NCI-H748 treated with DMSO at 0.1 percent for 48 hours (cell line): ENCODE results near the gene ABAT.
"Not testable (repeated sequence)": the region's sequence is repeated elsewhere in the genome, so short reads cannot be mapped to it uniquely, and the experiment has no call there.

Experiments used
- DNase-seq: peaks from one replicate; lab custom pipeline; 2025; lab: John Stamatoyannopoulos, UW

Gene ABAT

DNA sequence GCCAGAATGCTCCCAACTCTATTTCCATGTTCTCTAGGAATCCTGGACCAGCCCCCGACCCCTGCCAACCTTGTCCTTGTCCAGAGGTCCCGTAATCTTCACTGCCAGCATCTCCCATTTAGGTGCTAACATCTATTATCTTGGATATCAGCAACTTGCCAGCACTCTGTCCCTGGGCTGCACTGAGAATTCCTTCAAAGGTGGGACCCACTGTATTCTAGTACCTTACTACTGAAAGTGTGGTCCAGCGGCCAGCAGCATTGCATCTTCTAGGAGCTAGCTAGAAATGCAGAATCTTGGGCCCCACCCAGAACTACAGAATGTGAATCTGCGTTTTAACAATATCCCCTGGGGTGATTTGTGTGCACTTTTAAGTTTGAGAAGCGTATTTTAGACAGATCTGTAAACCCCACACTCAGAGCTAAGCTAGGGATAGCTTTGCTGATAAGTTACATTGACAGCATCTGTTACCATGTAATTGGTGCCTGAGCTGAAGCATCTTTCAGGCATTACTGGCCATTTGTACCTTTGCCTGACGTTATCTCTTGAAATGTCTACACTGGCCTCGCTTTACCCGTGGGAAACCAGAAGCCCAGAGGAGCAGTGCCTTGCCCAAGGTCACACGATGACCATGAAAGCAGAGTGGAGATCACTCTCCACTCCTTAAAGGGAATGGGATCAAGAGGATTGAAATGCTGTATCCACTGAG is 8.3 kb downstream of the ABAT start:
- no peak for DNase-seq

DNA sequence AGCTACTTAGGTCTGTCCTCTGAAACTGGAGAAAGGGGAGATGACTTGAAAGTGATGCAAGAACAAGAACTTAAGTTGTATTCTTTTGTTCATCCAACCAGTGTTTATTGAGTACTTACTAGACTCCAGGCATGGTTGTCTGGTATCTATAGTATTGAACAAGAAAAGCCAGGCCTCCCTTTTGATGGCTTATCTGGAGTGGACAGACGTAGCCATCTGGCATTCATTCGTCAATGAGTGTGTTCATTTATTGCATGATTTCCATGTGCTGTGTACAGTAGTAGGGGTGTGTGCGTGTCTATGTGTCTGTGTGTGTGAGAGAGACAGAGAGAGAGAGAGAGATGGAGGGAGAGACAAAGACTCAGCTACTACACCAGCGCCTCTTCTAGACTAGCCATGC is 9.2 kb downstream of the ABAT start:
- no peak for DNase-seq

GRCh38 chr16:8685617-8686016 is 11.2 kb downstream of the ABAT start:
- no peak for DNase-seq

DNA sequence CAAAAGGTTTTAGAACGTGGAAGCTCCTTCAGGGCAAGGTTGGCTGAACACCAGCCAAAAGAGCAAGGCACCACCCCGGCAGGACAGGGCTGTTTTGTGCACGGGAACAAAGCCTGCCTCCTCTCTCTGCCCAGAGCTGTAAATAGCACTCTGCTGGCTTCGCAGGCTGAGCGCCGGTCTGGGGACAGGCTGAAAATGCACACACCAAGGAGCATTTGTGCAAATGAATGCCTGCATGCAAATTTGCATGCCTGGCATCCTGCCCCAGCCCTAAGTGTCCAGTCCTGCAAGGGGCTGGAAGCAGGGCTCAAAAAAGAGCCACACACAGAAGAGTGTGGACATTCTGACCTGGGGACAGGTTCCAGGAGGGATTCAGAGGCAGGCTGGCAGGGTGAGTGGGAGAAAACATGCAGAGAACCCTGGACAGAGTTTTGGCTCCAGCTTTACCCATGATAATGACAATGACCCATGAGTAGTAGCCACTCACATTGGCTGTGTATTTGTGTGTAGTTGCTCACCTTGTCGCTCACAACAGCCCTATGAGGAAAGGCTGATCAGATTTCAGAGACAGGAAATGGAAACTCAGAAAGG is 11.7 kb downstream of the ABAT start:
- DNase-seq, result no peak

DNA sequence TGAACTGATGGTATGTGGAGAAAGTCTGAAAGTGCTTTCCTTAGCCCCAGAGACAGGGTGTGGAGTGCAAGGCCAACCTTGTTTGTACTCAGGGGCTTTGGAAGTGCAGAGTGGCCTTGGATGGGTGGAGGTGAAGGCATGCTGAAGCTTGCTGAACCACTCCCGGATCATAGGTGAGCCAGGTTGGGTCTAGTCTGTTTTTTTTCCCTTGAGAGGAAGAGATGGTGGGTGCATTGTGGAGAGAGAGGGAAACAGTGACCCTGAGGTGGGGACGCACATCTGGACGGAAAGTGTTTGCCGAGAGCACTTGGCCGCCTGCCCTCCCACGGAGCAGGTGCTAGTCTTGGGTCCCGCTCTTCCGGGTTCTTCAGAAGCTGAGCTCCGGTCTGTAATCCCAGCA is 12.5 kb downstream of the ABAT start:
- no peak for DNase-seq

DNA sequence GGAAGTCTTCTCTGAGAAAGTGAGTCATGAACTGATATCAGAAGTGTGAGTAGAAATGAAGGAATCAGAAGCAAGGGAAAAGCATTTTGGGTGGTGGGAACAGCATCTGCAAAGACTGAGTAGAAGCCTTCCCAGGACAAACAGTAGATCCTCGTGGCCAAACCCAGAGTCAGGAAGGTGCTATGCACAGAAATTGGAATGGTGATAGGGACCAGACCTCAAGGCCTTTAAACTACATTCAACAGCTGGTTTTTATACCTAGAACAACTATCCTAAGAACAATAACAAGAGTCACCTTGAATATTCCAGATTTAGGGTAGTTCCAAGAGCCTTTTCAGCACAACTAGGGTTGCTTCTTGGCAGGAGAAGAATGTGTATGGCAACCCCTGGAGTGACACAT is 15.3 kb downstream of the ABAT start:
- DNase-seq, result no peak

- no peak for DNase-seq
These were observed 17.3 kb downstream of the ABAT start for GRCh38 chr16:8691728-8692127.

GRCh38 chr16:8694795-8695728 is 20.6 kb downstream of the ABAT start:
- DNase-seq, result no peak

GRCh38 chr16:8696880-8697279 is 22.5 kb downstream of the ABAT start:
- no peak for DNase-seq

- no peak for DNase-seq
These were observed 23.5 kb downstream of the ABAT start for GRCh38 chr16:8697965-8698364.

DNA sequence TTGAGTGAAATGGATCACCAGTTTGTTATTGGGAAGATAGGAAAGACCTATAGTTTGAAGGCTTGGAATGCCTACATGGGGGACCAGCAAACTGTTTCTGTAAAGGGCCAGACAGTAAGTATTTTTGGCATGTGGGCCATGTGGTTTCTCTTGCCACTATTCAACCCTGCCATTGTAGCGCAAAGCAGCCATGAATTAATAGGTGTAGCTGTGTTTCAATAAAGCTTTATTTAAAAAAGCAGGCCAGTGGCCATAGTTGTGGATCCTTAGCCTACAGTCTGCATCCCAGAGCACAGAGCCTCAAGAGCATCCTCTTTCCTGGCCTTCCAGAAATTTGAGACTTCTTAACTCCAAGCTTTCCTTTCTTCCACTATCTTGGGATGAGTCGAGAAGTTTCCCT is 29.3 kb downstream of the ABAT start:
- DNase-seq, result no peak

GRCh38 chr16:8704098-8704497 is 29.7 kb downstream of the ABAT start:
- no peak for DNase-seq

- DNase-seq, result not testable (repeated sequence)
These were observed 30.8 kb downstream of the ABAT start for GRCh38 chr16:8705100-8705822.

DNA sequence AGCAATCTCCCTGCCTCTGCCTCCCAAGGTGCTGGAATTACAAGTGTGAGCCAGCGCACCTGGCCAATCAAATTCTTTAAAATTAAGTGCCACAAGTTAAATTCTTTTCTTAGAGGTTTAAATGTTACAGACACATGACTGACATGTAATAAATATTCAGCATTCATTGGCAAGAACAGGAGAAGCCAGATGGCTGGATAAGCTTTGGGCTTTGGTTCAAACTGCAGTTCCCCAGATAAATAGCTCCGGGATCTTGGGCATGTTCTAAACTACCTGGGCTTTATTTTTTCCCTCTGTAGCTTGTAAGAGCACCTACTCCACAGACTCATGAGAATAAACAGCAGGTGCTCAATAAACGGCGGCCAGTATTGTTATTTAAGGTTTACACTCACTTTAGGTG is 34.1 kb downstream of the ABAT start:
- DNase-seq, result no peak

DNA sequence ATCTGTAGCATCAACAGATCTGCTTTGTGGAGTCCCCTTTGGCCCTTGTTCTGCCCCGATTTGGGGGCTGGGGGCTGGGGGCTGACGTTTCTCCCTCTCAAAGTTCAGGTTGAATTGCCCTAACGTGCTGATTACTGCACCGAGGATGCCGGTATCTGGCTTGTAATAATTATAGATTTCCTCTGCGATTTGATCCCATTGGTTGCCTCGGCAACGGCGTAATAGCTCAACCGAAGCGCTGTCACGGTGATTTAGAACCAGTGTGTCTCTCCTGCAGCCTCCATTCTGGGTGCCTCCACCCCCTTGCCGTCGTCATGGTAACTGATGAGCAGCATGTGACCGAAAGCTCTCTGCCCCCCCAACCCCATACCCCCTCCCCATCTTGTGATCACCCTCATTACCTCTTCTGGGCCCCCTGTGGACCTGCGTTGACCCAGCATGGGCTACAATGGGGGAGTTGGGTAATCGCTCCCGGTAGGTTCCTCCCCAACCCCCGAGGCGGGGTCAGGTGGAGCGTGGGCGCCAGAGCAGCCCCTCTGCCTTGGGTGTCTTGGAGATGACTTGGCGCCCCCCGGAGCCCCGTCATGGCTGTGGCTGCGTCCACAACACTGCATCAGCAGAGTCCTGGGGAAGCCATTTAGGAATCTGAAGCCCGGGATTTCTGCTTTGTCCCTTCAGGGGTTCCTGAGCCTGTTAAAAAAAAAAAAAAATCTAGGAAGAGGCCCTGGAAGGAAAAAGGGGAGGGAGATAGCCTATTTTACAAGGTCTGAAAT is 38.4 kb downstream of the ABAT start:
- DNase-seq, result peak; percentile 68

- no peak for DNase-seq
These were observed 39.3 kb downstream of the ABAT start for GRCh38 chr16:8713635-8714172.

- no peak for DNase-seq
These were observed 39.8 kb downstream of the ABAT start for GRCh38 chr16:8714174-8714573.

GRCh38 chr16:8714807-8715206 is 40.4 kb downstream of the ABAT start:
- no peak for DNase-seq

DNA sequence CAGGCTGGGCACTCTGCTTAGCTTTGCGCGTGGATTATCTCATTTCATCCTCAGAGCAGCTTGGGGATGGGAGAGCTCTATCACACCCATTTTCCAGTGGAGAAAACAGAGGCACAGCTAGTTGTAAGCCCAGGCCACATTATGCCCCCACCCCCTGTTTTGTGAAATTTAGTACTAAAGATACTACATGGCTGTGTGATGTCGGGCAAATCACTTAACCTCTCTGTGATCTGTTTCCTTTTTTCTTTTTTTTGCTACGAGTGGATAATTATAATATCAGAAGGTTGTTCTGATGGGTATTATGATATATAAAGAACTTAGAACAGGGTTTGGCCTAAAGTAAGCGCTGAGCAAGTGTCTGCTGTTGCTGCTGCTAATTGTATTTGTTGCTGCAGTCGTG is 41.6 kb downstream of the ABAT start:
- DNase-seq, result no peak

- DNase-seq, result no peak
These were observed 42.2 kb downstream of the ABAT start for GRCh38 chr16:8716592-8716991.

GRCh38 chr16:8717469-8717868 is 43.1 kb downstream of the ABAT start:
- no peak for DNase-seq
